ENCODE measurements around the gene BABAM1.

Gene BABAM1

GRCh38 chr19:17286752-17287151 lies 19.5 kb downstream of the BABAM1 start:
- Histone ChIP-seq H4K20me1 (ENCODE audit: insufficient read depth, low read length, poor library complexity, severe bottlenecking) (no peaks in the 10 kb centered on the region), H3K27me3 (ENCODE audit: insufficient read depth, low read length, poor library complexity, severe bottlenecking) (no peaks in the 10 kb centered on the region), H3K79me2 (ENCODE audit: insufficient read depth, low read length) (no peaks in the 10 kb centered on the region), H3K4me3 (ENCODE audit: low read length, poor library complexity, severe bottlenecking) (no peak overlapping the region), H3K9me3 (ENCODE audit: insufficient read depth, low read depth, low read length) (no peaks in the 10 kb centered on the region), H3K4me2 (ENCODE audit: low read depth, low read length, poor library complexity, severe bottlenecking) (no peak overlapping the region), H3K36me3 (ENCODE audit: insufficient read depth, low read length) (no peaks in the 10 kb centered on the region), H3F3A (ENCODE audit: low read depth) (no peaks in the 10 kb centered on the region), H2AFZ (ENCODE audit: low read length) (no peak overlapping the region), H3K4me1 (ENCODE audit: insufficient read depth, low read length, poor library complexity, severe bottlenecking) (no peaks in the 10 kb centered on the region), H3K9me2 (replicated peaks; ENCODE audit: low read depth, low read length) (no peaks in the 10 kb centered on the region), H3K9ac (ENCODE audit: low read depth, low read length, poor library complexity, severe bottlenecking) (no peak overlapping the region)
- no peak for TF ChIP-seq EZH2phosphoT487 (IDR thresholded peaks at IDR 0.05; ENCODE audit: borderline replicate concordance)

GRCh38 chr19:17289489-17289888 lies 22.2 kb downstream of the BABAM1 start:
- Histone ChIP-seq H3K9me3 (ENCODE audit: insufficient read depth, low read depth, low read length) (no peaks in the 10 kb centered on the region), H3K4me1 (ENCODE audit: insufficient read depth, low read length, poor library complexity, severe bottlenecking) (no peaks in the 10 kb centered on the region), H2AFZ (ENCODE audit: low read length) (no peak overlapping the region), H3K4me3 (ENCODE audit: low read length, poor library complexity, severe bottlenecking) (no peak overlapping the region), H3K9me2 (replicated peaks; ENCODE audit: low read depth, low read length) (no peaks in the 10 kb centered on the region), H4K20me1 (ENCODE audit: insufficient read depth, low read length, poor library complexity, severe bottlenecking) (no peaks in the 10 kb centered on the region), H3K36me3 (ENCODE audit: insufficient read depth, low read length) (no peaks in the 10 kb centered on the region), H3K27me3 (ENCODE audit: insufficient read depth, low read length, poor library complexity, severe bottlenecking) (no peaks in the 10 kb centered on the region), H3K4me2 (ENCODE audit: low read depth, low read length, poor library complexity, severe bottlenecking) (no peak overlapping the region), H3K9ac (ENCODE audit: low read depth, low read length, poor library complexity, severe bottlenecking) (no peak overlapping the region), H3K79me2 (ENCODE audit: insufficient read depth, low read length) (no peaks in the 10 kb centered on the region), H3F3A (ENCODE audit: low read depth) (no peaks in the 10 kb centered on the region)
- no peak for TF ChIP-seq EZH2phosphoT487 (IDR thresholded peaks at IDR 0.05; ENCODE audit: borderline replicate concordance)
- TF ChIP-seq CTCF (conservative IDR thresholded peaks at IDR 0.05; ENCODE audit: low read length), result no peak

GRCh38 chr19:17292301-17293074 lies 25.2 kb downstream of the BABAM1 start:
- Histone ChIP-seq H3K9ac (ENCODE audit: low read depth, low read length, poor library complexity, severe bottlenecking) (no peak overlapping the region), H3K9me3 (ENCODE audit: insufficient read depth, low read depth, low read length) (no peaks in the 10 kb centered on the region), H3K79me2 (ENCODE audit: insufficient read depth, low read length) (no peaks in the 10 kb centered on the region), H3F3A (ENCODE audit: low read depth) (no peaks in the 10 kb centered on the region), H3K27me3 (ENCODE audit: insufficient read depth, low read length, poor library complexity, severe bottlenecking) (no peaks in the 10 kb centered on the region), H2AFZ (ENCODE audit: low read length) (no peak overlapping the region), H3K4me1 (ENCODE audit: insufficient read depth, low read length, poor library complexity, severe bottlenecking) (no peaks in the 10 kb centered on the region), H3K9me2 (replicated peaks; ENCODE audit: low read depth, low read length) (no peaks in the 10 kb centered on the region), H3K36me3 (ENCODE audit: insufficient read depth, low read length) (no peaks in the 10 kb centered on the region), H3K4me2 (ENCODE audit: low read depth, low read length, poor library complexity, severe bottlenecking) (no peak overlapping the region), H3K4me3 (ENCODE audit: low read length, poor library complexity, severe bottlenecking) (no peak overlapping the region), H4K20me1 (ENCODE audit: insufficient read depth, low read length, poor library complexity, severe bottlenecking) (no peaks in the 10 kb centered on the region)
- TF ChIP-seq EZH2phosphoT487 (IDR thresholded peaks at IDR 0.05; ENCODE audit: borderline replicate concordance) (no peak), CTCF (conservative IDR thresholded peaks at IDR 0.05; ENCODE audit: low read length) (peak; percentile 60)

- Histone ChIP-seq H3K9ac (ENCODE audit: low read depth, low read length, poor library complexity, severe bottlenecking) (no peak overlapping the region), H3K4me2 (ENCODE audit: low read depth, low read length, poor library complexity, severe bottlenecking) (no peak overlapping the region), H3K79me2 (ENCODE audit: insufficient read depth, low read length) (no peaks in the 10 kb centered on the region), H3K4me1 (ENCODE audit: insufficient read depth, low read length, poor library complexity, severe bottlenecking) (no peaks in the 10 kb centered on the region), H3K27me3 (ENCODE audit: insufficient read depth, low read length, poor library complexity, severe bottlenecking) (no peaks in the 10 kb centered on the region), H3K9me2 (replicated peaks; ENCODE audit: low read depth, low read length) (no peaks in the 10 kb centered on the region), H2AFZ (ENCODE audit: low read length) (no peak overlapping the region), H3F3A (ENCODE audit: low read depth) (no peaks in the 10 kb centered on the region), H3K36me3 (ENCODE audit: insufficient read depth, low read length) (no peaks in the 10 kb centered on the region), H3K9me3 (ENCODE audit: insufficient read depth, low read depth, low read length) (0 out of 2 replicates have a peak, but pooled peaks cover 2% of the 10 kb centered on the region), H3K4me3 (ENCODE audit: low read length, poor library complexity, severe bottlenecking) (no peak overlapping the region), H4K20me1 (ENCODE audit: insufficient read depth, low read length, poor library complexity, severe bottlenecking) (no peaks in the 10 kb centered on the region)
- TF ChIP-seq CTCF (conservative IDR thresholded peaks at IDR 0.05; ENCODE audit: low read length), result no peak
- TF ChIP-seq EZH2phosphoT487 (IDR thresholded peaks at IDR 0.05; ENCODE audit: borderline replicate concordance), result no peak
Measured at GRCh38 chr19:17293605-17294004, 26.4 kb downstream of the BABAM1 start.

Measured in Loucy (cell line).